HepG2 (cell line): ENCODE data around the gene LPO. TPM values are rescaled to one million over a fixed set of nuclear protein-coding genes. Genes with fewer than 3 reads are reported as not detected.
A peak's percentile ranks its signal among the peaks of the same experiment; 100 is the strongest.

ENCODE experiments used
- ATF6 ChIP-seq: sonication (generic); formaldehyde crosslinking; conservative IDR thresholded peaks from 2 replicates; pipeline ENCODE4 v1.4.0; 2020; ENCODE audit warnings: missing genetic modification reagents
- BATF2 ChIP-seq: sonication (generic); formaldehyde crosslinking; IDR thresholded peaks from 2 replicates; pipeline ENCODE4 v1.8.0; 2022; ENCODE audit warnings: mild to moderate bottlenecking, missing genetic modification reagents, moderate library complexity
- GATA4 ChIP-seq: sonication (generic); IDR thresholded peaks from 2 replicates; pipeline ENCODE4 v1.6.1; 2016; ENCODE audit warnings: antibody characterized with exemption, low read depth, borderline replicate concordance
- MAFK ChIP-seq, 2 experiments: IDR thresholded peaks in 1 of 2; conservative IDR thresholded peaks in 1 of 2; 2 replicates each; pipeline ENCODE4 v1.6.1; 2011; ENCODE audit warnings: improper control_type of control experiment in 2 of 2, low read length in 2 of 2
- MBD4 ChIP-seq: IDR thresholded peaks from 2 replicates; pipeline ENCODE4 v1.6.1; 2012; ENCODE audit warnings: low read length, inconsistent platforms, borderline replicate concordance
- NR2C2 ChIP-seq: sonication (generic); formaldehyde crosslinking; IDR thresholded peaks from 2 replicates; pipeline ENCODE4 v1.4.0; 2020; ENCODE audit warnings: missing genetic modification reagents, mild to moderate bottlenecking, moderate library complexity, borderline replicate concordance
- SNAI1 ChIP-seq: sonication (generic); formaldehyde crosslinking; IDR thresholded peaks from 2 replicates; pipeline ENCODE4 v1.5.0; 2020; ENCODE audit warnings: mild to moderate bottlenecking, missing genetic modification reagents, borderline replicate concordance
- SOX13 ChIP-seq, 3 experiments: fragments of 450-650 bp in 1 of 3; sonication (generic) in 1 of 3; formaldehyde crosslinking in 1 of 3; IDR thresholded peaks in 2 of 3; conservative IDR thresholded peaks in 1 of 3; 2 replicates each; pipeline versions ENCODE4 v1.5.0 to v1.6.1; 2016 to 2020; ENCODE audit warnings: antibody characterized with exemption in 1 of 3, mild to moderate bottlenecking in 1 of 3, missing compliant biosample characterization in 1 of 3, missing genetic modification reagents in 1 of 3, moderate library complexity in 1 of 3
- TOPORS ChIP-seq: sonication (generic); formaldehyde crosslinking; IDR thresholded peaks from 2 replicates; pipeline ENCODE4 v1.8.0; 2023; ENCODE audit warnings: mild to moderate bottlenecking, missing genetic modification reagents
- ZBTB14 ChIP-seq: sonication (generic); formaldehyde crosslinking; IDR thresholded peaks from 2 replicates; pipeline ENCODE4 v1.4.0; 2020; ENCODE audit warnings: missing genetic modification reagents
- ZBTB38 ChIP-seq: sonication (generic); formaldehyde crosslinking; IDR thresholded peaks from 2 replicates; pipeline ENCODE4 v1.5.1; 2020; ENCODE audit warnings: mild to moderate bottlenecking, missing genetic modification reagents
- ZFP37 ChIP-seq: sonication (generic); formaldehyde crosslinking; IDR thresholded peaks from 2 replicates; pipeline ENCODE4 v1.4.0; 2020; ENCODE audit warnings: missing genetic modification reagents, borderline replicate concordance
- ZNF207 ChIP-seq: fragments of 450-650 bp; IDR thresholded peaks from 2 replicates; pipeline ENCODE4 v1.6.1; 2016; ENCODE audit warnings: antibody characterized with exemption, borderline replicate concordance
- ZNF224 ChIP-seq: sonication (generic); formaldehyde crosslinking; IDR thresholded peaks from 2 replicates; pipeline ENCODE4 v1.5.0; 2020; ENCODE audit warnings: mild to moderate bottlenecking, missing genetic modification reagents
- ZNF280B ChIP-seq: sonication (generic); formaldehyde crosslinking; IDR thresholded peaks from 2 replicates; pipeline ENCODE4 v1.5.0; 2020; ENCODE audit warnings: missing genetic modification reagents, mild to moderate bottlenecking, borderline replicate concordance
- ZNF468 ChIP-seq: sonication (generic); formaldehyde crosslinking; IDR thresholded peaks from 2 replicates; pipeline ENCODE4 v1.8.0; 2022; ENCODE audit warnings: mild to moderate bottlenecking, moderate library complexity, missing genetic modification reagents
- ZNF569 ChIP-seq: sonication (generic); formaldehyde crosslinking; IDR thresholded peaks from 2 replicates; pipeline ENCODE4 v1.5.0; 2020; ENCODE audit warnings: mild to moderate bottlenecking, missing genetic modification reagents, moderate library complexity, borderline replicate concordance
- ZNF782 ChIP-seq: sonication (generic); formaldehyde crosslinking; IDR thresholded peaks from 2 replicates; pipeline ENCODE4 v1.4.0; 2020; ENCODE audit warnings: missing genetic modification reagents, mild to moderate bottlenecking, borderline replicate concordance
- ZSCAN12 ChIP-seq: sonication (generic); formaldehyde crosslinking; IDR thresholded peaks from 2 replicates; pipeline ENCODE4 v1.9.0; 2021; ENCODE audit warnings: mild to moderate bottlenecking, missing genetic modification reagents
- ZUFSP ChIP-seq: sonication (generic); formaldehyde crosslinking; IDR thresholded peaks from 2 replicates; pipeline ENCODE4 v1.9.0; 2021; ENCODE audit warnings: missing genetic modification reagents, mild to moderate bottlenecking, borderline replicate concordance
- polyA plus RNA-seq, 8 experiments: library from polyadenylated mRNA; depleted of rRNA in 3 of 8; stranded (reverse) in 7 of 8; unstranded in 1 of 8; fragments of >200 nt; fragmentation: Illumina TruSeq in 4 of 8; extraction: Trizol in 4 of 8; gene quantifications; 2 replicates each; pipeline versions ENCODE4 v1.2.1 to v1.2.3, GENCODE V29; 2011 to 2016; ENCODE audit warnings: low read depth in 4 of 8, missing spikeins in 1 of 8, mixed read lengths in 1 of 8; ENCODE audit not compliant: insufficient read depth in 1 of 8
- total RNA-seq, 5 experiments: library from RNA; depleted of rRNA; stranded (reverse); fragments of >200 nt; fragmentation: Illumina TruSeq; extraction: Trizol; gene quantifications; 2 replicates each; pipeline ENCODE4 v1.2.3, GENCODE V29; 2016; ENCODE audit warnings: low read depth in 1 of 5

LPO gene
- total and polyA plus RNA-seq, 2 of the 13 experiments (the other 11 are each of a cell fraction or from before 2014, with no cell fraction given) = not detected

- no peak for TF ChIP-seq BATF2 (CRISPR knock-in tag)
- no peak for TF ChIP-seq ZUFSP (CRISPR knock-in tag)
- TF ChIP-seq TOPORS (CRISPR knock-in tag) = 0 out of 2 replicates have a peak, but pooled peaks have one; percentile 55
- 0 out of 2 replicates have a peak, but pooled peaks have one; percentile 54 for TF ChIP-seq ATF6 (CRISPR knock-in tag)
- TF ChIP-seq ZFP37 (CRISPR knock-in tag) = 0 out of 2 replicates have a peak, but pooled peaks have one; percentile 24
- TF ChIP-seq ZNF280B = peak; percentile 70; the same call in 1 of the 2 replicates
- TF ChIP-seq ZBTB38 = peak; percentile 50; the same call in 1 of the 2 replicates
- peak; percentile 78 for TF ChIP-seq ZBTB14 (CRISPR knock-in tag)
- TF ChIP-seq SNAI1 (CRISPR knock-in tag) = no peak; the same call in 1 of the 2 replicates
- TF ChIP-seq NR2C2 (CRISPR knock-in tag) = peak; percentile 27; the same call in 1 of the 2 replicates
- TF ChIP-seq ZNF569 (CRISPR knock-in tag) = no peak
- TF ChIP-seq ZNF468 (CRISPR knock-in tag) = no peak
- no peak for TF ChIP-seq MAFK (conservative IDR thresholded peaks at IDR 0.05 in 1 of 2, IDR thresholded peaks at IDR 0.05 in 1 of 2; ENCODE audit: low read length in 2 of 2)
- no peak for TF ChIP-seq MBD4
- TF ChIP-seq GATA4 = peak; percentile 59; the same call in 1 of the 2 replicates
- TF ChIP-seq ZNF224 (CRISPR knock-in tag) = peak; percentile 90
- no peak for TF ChIP-seq ZSCAN12
- TF ChIP-seq ZNF782 = peak; percentile 82
- no peak for TF ChIP-seq ZNF207
- TF ChIP-seq SOX13 (IDR thresholded peaks at IDR 0.05) = no peak
- TF ChIP-seq SOX13 (CRISPR knock-in tag; conservative IDR thresholded peaks at IDR 0.05 in 1 of 2, IDR thresholded peaks at IDR 0.05 in 1 of 2) = peak in 1 of 2 experiments; percentile 26; a peak in 1 of 4 replicates
Observed at GRCh38 chr17:58219007-58219788, 19.2 kb upstream of the LPO start, which contains the start of gene MKS1 (continued).
